K562 (cell line): Measurements from ENCODE around the gene POMT1. TPM values are rescaled to one million over a fixed set of nuclear protein-coding genes. Genes with fewer than 3 reads are reported as not detected.

Experiments
- CBFA2T3 ChIP-seq: fragments of 450-650 bp; IDR thresholded peaks from 2 replicates; pipeline ENCODE4 v1.6.1; 2017
- CBX3 ChIP-seq, 2 experiments: IDR thresholded peaks; 1 replicate in 1 of 2; 2 replicates in 1 of 2; pipeline ENCODE4 v1.6.1; 2012; ENCODE audit warnings: inconsistent platforms in 2 of 2, low read length in 2 of 2, borderline replicate concordance in 1 of 2, control low read depth in 1 of 2
- ETV1 ChIP-seq: fragments of 450-650 bp; conservative IDR thresholded peaks from 2 replicates; pipeline ENCODE4 v1.6.1; 2016; ENCODE audit warnings: missing genetic modification characterization, control low read depth, low read depth, missing compliant biosample characterization
- FOXA3 ChIP-seq, 2 experiments: fragments of 450-650 bp in 1 of 2; sonication (generic) in 1 of 2; formaldehyde crosslinking; IDR thresholded peaks in 1 of 2; conservative IDR thresholded peaks in 1 of 2; 2 replicates each; pipeline versions ENCODE4 v1.4.0 to v1.8.0; 2020 to 2022; ENCODE audit warnings: mild to moderate bottlenecking in 2 of 2, missing genetic modification reagents in 1 of 2
- MTA2 ChIP-seq: fragments of 450-650 bp; IDR thresholded peaks from 2 replicates; pipeline ENCODE4 v1.6.1; 2016; ENCODE audit warnings: low read depth
- SRSF1 ChIP-seq: fragments of 200-400 bp; formaldehyde crosslinking; IDR thresholded peaks from 2 replicates; pipeline ENCODE4 v1.6.1; 2017; ENCODE audit warnings: mild to moderate bottlenecking, low read depth, low read length, moderate library complexity
- TEAD1 ChIP-seq, 2 experiments: fragments of 450-650 bp in 1 of 2; sonication (generic) in 1 of 2; formaldehyde crosslinking; IDR thresholded peaks; 2 replicates each; pipeline versions ENCODE4 v1.4.0 to v1.8.0; 2020 to 2022; ENCODE audit warnings: mild to moderate bottlenecking in 2 of 2, missing genetic modification reagents in 1 of 2
- ZFX ChIP-seq: sonication (generic); formaldehyde crosslinking; IDR thresholded peaks from 2 replicates; pipeline ENCODE4 v1.8.0; 2022; ENCODE audit warnings: mild to moderate bottlenecking, missing genetic modification reagents, moderate library complexity
- ZKSCAN3 ChIP-seq: fragments of 250-450 bp; sonication (Bioruptor Pico); IDR thresholded peaks from 2 replicates; pipeline ENCODE4 v1.4.0; 2020
- ZNF282 ChIP-seq: sonication (generic); formaldehyde crosslinking; IDR thresholded peaks from 2 replicates; pipeline ENCODE4 v1.8.1; 2023; ENCODE audit warnings: missing genetic modification reagents
- polyA plus RNA-seq, 8 experiments: library from polyadenylated mRNA; depleted of rRNA in 4 of 8; stranded (reverse) in 5 of 8; unstranded in 3 of 8; fragments of >200 nt; fragmentation: Nextera tagmentation in 2 of 8; fragmentation: Illumina TruSeq in 1 of 8; extraction: Ambion mirVana in 2 of 8; extraction: Trizol in 1 of 8; gene quantifications; 2 replicates each; pipeline versions ENCODE4 v1.2.1 to v1.2.3, GENCODE V29; 2011 to 2014; ENCODE audit warnings: inconsistent platforms in 1 of 8, missing spikeins in 1 of 8
- total RNA-seq, 7 experiments: library from RNA; depleted of rRNA in 6 of 7; stranded (reverse); fragments of >200 nt in 6 of 7; fragmentation: Illumina TruSeq in 2 of 7; extraction: Trizol in 2 of 7; gene quantifications; 2 replicates each; pipeline versions ENCODE4 v1.2.1 to v1.2.3, GENCODE V29; 2011 to 2021; ENCODE audit warnings: low replicate concordance in 1 of 7
- TF ChIP-seq, protein P1 (sequence below), 2 experiments: fragments of 450-650 bp; IDR thresholded peaks; 2 replicates each; pipeline ENCODE4 v1.6.1; 2018; ENCODE audit warnings: mild to moderate bottlenecking in 2 of 2, low read depth in 1 of 2; ENCODE audit not compliant: partially characterized antibody in 2 of 2
- TF ChIP-seq, protein P2 (sequence below): fragments of 450-650 bp; IDR thresholded peaks from 2 replicates; pipeline ENCODE4 v1.6.1; 2016
- TF ChIP-seq, protein P3 (sequence below): fragments of 250-450 bp; sonication (Bioruptor Pico); IDR thresholded peaks from 2 replicates; pipeline ENCODE4 v1.8.0; 2022; ENCODE audit warnings: inconsistent platforms, mild to moderate bottlenecking, moderate library complexity, borderline replicate concordance
- TF ChIP-seq, protein P4 (sequence below): fragments of 250-450 bp; sonication (Bioruptor Pico); IDR thresholded peaks from 2 replicates; pipeline ENCODE4 v1.4.0; 2020; ENCODE audit warnings: mild to moderate bottlenecking, moderate library complexity

POMT1 gene
- total and polyA plus RNA-seq, 9 of the 15 experiments (the other 6 are each of a cell fraction or from before 2014, with no cell fraction given): 1.8 to 23.5 (median 14.6) TPM

DNA sequence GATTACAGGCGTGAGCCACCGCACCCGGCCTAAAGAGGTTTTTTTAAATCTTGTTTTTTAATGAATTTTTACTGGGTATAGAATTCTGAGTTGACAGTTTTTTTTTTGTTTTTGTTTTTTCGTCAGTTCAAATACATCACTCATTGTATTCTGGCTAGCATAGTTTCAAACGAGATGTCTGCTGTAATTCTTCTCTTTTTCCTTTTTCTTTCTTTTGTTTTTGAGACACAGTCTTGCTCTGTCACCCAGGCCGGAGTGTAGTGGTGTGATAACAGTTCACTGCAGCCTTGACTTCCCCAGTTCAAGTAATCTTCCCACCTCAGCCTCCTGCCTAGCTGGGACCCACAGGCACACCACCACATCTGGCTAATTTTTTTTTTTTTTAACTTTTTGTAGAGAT lies 40.4 kb downstream of the POMT1 start (continued):
- TF ChIP-seq, protein P1, sequence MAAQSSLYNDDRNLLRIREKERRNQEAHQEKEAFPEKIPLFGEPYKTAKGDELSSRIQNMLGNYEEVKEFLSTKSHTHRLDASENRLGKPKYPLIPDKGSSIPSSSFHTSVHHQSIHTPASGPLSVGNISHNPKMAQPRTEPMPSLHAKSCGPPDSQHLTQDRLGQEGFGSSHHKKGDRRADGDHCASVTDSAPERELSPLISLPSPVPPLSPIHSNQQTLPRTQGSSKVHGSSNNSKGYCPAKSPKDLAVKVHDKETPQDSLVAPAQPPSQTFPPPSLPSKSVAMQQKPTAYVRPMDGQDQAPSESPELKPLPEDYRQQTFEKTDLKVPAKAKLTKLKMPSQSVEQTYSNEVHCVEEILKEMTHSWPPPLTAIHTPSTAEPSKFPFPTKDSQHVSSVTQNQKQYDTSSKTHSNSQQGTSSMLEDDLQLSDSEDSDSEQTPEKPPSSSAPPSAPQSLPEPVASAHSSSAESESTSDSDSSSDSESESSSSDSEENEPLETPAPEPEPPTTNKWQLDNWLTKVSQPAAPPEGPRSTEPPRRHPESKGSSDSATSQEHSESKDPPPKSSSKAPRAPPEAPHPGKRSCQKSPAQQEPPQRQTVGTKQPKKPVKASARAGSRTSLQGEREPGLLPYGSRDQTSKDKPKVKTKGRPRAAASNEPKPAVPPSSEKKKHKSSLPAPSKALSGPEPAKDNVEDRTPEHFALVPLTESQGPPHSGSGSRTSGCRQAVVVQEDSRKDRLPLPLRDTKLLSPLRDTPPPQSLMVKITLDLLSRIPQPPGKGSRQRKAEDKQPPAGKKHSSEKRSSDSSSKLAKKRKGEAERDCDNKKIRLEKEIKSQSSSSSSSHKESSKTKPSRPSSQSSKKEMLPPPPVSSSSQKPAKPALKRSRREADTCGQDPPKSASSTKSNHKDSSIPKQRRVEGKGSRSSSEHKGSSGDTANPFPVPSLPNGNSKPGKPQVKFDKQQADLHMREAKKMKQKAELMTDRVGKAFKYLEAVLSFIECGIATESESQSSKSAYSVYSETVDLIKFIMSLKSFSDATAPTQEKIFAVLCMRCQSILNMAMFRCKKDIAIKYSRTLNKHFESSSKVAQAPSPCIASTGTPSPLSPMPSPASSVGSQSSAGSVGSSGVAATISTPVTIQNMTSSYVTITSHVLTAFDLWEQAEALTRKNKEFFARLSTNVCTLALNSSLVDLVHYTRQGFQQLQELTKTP (IDR thresholded peaks at IDR 0.05; ENCODE audit: low read depth in 1 of 2, partially characterized antibody in 2 of 2): no peak
- TF ChIP-seq SRSF1: no peak
- TF ChIP-seq, protein P2, sequence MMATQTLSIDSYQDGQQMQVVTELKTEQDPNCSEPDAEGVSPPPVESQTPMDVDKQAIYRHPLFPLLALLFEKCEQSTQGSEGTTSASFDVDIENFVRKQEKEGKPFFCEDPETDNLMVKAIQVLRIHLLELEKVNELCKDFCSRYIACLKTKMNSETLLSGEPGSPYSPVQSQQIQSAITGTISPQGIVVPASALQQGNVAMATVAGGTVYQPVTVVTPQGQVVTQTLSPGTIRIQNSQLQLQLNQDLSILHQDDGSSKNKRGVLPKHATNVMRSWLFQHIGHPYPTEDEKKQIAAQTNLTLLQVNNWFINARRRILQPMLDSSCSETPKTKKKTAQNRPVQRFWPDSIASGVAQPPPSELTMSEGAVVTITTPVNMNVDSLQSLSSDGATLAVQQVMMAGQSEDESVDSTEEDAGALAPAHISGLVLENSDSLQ: peak; percentile 23; the same call in 1 of the 2 replicates
- TF ChIP-seq ZFX (CRISPR knock-in tag): no peak
- TF ChIP-seq, protein P3, sequence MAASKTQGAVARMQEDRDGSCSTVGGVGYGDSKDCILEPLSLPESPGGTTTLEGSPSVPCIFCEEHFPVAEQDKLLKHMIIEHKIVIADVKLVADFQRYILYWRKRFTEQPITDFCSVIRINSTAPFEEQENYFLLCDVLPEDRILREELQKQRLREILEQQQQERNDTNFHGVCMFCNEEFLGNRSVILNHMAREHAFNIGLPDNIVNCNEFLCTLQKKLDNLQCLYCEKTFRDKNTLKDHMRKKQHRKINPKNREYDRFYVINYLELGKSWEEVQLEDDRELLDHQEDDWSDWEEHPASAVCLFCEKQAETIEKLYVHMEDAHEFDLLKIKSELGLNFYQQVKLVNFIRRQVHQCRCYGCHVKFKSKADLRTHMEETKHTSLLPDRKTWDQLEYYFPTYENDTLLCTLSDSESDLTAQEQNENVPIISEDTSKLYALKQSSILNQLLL: no peak
- TF ChIP-seq ZNF282 (CRISPR knock-in tag): no peak
- TF ChIP-seq ZKSCAN3 (CRISPR knock-in tag): no peak
- TF ChIP-seq, protein P4, sequence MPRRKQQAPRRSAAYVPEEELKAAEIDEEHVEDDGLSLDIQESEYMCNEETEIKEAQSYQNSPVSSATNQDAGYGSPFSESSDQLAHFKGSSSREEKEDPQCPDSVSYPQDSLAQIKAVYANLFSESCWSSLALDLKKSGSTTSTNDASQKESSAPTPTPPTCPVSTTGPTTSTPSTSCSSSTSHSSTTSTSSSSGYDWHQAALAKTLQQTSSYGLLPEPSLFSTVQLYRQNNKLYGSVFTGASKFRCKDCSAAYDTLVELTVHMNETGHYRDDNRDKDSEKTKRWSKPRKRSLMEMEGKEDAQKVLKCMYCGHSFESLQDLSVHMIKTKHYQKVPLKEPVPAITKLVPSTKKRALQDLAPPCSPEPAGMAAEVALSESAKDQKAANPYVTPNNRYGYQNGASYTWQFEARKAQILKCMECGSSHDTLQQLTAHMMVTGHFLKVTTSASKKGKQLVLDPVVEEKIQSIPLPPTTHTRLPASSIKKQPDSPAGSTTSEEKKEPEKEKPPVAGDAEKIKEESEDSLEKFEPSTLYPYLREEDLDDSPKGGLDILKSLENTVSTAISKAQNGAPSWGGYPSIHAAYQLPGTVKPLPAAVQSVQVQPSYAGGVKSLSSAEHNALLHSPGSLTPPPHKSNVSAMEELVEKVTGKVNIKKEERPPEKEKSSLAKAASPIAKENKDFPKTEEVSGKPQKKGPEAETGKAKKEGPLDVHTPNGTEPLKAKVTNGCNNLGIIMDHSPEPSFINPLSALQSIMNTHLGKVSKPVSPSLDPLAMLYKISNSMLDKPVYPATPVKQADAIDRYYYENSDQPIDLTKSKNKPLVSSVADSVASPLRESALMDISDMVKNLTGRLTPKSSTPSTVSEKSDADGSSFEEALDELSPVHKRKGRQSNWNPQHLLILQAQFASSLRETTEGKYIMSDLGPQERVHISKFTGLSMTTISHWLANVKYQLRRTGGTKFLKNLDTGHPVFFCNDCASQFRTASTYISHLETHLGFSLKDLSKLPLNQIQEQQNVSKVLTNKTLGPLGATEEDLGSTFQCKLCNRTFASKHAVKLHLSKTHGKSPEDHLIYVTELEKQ (CRISPR knock-in tag): no peak
- no peak for TF ChIP-seq TEAD1 (CRISPR knock-in tag; IDR thresholded peaks at IDR 0.05)
- peak; percentile 56 for TF ChIP-seq CBFA2T3
- no peak for TF ChIP-seq ETV1 (tag)
- TF ChIP-seq CBX3 (IDR thresholded peaks at IDR 0.05; ENCODE audit: borderline replicate concordance in 1 of 2, low read length in 2 of 2): peak in 1 of 2 experiments; percentile 99; a peak in 2 of 3 replicates
- no peak for TF ChIP-seq FOXA3 (CRISPR knock-in tag; conservative IDR thresholded peaks at IDR 0.05 in 1 of 2, IDR thresholded peaks at IDR 0.05 in 1 of 2)
- TF ChIP-seq MTA2: no peak
